Breast epithelium (tissue), 4 donors: Measurements from ENCODE around the gene RFTN1. TPM values are rescaled to one million over a fixed set of nuclear protein-coding genes. Genes with fewer than 3 reads are reported as not detected.

Experiments
- DNase-seq, 2 donors: peaks; one replicate each; pipeline ENCODE4 v3.0.0-alpha.2; 2019; ENCODE audit warnings: low spot score in 2 of 2
- H3K27ac ChIP-seq, 2 donors: fragments of 200-600 bp; sonication (generic) in 1 of 2; one replicate each; pipeline ENCODE4 v1.5.1; 2016 to 2019; ENCODE audit warnings: mild to moderate bottlenecking in 1 of 2
- H3K27me3 ChIP-seq, 2 donors: fragments of 200-600 bp; sonication (generic) in 1 of 2; one replicate each; pipeline versions ENCODE4 v1.5.1 to v1.6.0; 2017 to 2019; ENCODE audit warnings: control low read depth in 1 of 2, mild to moderate bottlenecking in 1 of 2
- H3K36me3 ChIP-seq: fragments of 200-600 bp; one replicate; pipeline ENCODE4 v1.5.1; 2019
- H3K4me1 ChIP-seq, 2 donors: fragments of 200-600 bp; sonication (generic); one replicate each; pipeline ENCODE4 v1.5.1; 2016 to 2019; ENCODE audit warnings: control low read depth in 1 of 2
- H3K4me3 ChIP-seq, 3 donors: fragments of 200-600 bp; sonication (generic); 1 replicate in 2 of 3; 2 replicates in 1 of 3; pipeline ENCODE4 v1.5.1; 2016 to 2019; ENCODE audit warnings: mild to moderate bottlenecking in 3 of 3, moderate library complexity in 2 of 3
- H3K9me3 ChIP-seq, 2 donors: fragments of 200-600 bp; sonication (generic) in 1 of 2; one replicate each; pipeline ENCODE4 v1.5.1; 2016 to 2019; ENCODE audit warnings: control low read depth in 1 of 2
- POLR2A ChIP-seq: fragments of 450-650 bp; IDR thresholded peaks from one replicate; pipeline ENCODE4 v1.6.1; 2016; ENCODE audit warnings: antibody characterized with exemption, mild to moderate bottlenecking, moderate library complexity
- POLR2AphosphoS5 ChIP-seq, 3 donors: sonication (generic); formaldehyde crosslinking; IDR thresholded peaks; one replicate each; pipeline ENCODE4 v1.6.1; 2017; ENCODE audit warnings: antibody characterized with exemption in 3 of 3
- intact Hi-C: fragments of 100-400 bp; cut with DNase I; formaldehyde crosslinking; loops from one replicate; pipeline ENCODE4 v1.15.1; 2023; ENCODE audit warnings: low total_unique reads
- total RNA-seq, 3 donors: library from RNA; depleted of rRNA; stranded (reverse); fragments of >200 nt; gene quantifications; one replicate each; pipeline ENCODE4 v1.1.0, GENCODE V29; 2016
- TF ChIP-seq, protein P1 (sequence below), 3 donors: fragments of 450-650 bp; IDR thresholded peaks; one replicate each; pipeline ENCODE4 v1.5.1; 2016 to 2017; ENCODE audit warnings: antibody characterized with exemption in 3 of 3, mild to moderate bottlenecking in 3 of 3, moderate library complexity in 3 of 3

Gene RFTN1
- total RNA-seq, 3 donors from 2014 or later, result 13.9 to 108 (median 29.5) TPM

- Histone ChIP-seq H3K27ac (peak overlapping the region; percentile 63 to 77), H3K4me3 (no peak overlapping the region), H3K27me3 (no peaks in the 10 kb centered on the region), H3K4me1 (no peaks in the 10 kb centered on the region), H3K36me3 (no peaks in the 10 kb centered on the region), H3K9me3 (no peaks in the 10 kb centered on the region)
- intact Hi-C loops, result no loop called here
- TF ChIP-seq, protein P1, sequence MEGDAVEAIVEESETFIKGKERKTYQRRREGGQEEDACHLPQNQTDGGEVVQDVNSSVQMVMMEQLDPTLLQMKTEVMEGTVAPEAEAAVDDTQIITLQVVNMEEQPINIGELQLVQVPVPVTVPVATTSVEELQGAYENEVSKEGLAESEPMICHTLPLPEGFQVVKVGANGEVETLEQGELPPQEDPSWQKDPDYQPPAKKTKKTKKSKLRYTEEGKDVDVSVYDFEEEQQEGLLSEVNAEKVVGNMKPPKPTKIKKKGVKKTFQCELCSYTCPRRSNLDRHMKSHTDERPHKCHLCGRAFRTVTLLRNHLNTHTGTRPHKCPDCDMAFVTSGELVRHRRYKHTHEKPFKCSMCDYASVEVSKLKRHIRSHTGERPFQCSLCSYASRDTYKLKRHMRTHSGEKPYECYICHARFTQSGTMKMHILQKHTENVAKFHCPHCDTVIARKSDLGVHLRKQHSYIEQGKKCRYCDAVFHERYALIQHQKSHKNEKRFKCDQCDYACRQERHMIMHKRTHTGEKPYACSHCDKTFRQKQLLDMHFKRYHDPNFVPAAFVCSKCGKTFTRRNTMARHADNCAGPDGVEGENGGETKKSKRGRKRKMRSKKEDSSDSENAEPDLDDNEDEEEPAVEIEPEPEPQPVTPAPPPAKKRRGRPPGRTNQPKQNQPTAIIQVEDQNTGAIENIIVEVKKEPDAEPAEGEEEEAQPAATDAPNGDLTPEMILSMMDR (IDR thresholded peaks at IDR 0.05), result no peak
- peak in 2 of 3 donors; percentile 62 to 79 for TF ChIP-seq POLR2AphosphoS5 (IDR thresholded peaks at IDR 0.05)
- no peak for DNase-seq
Measured at GRCh38 chr3:16427103-16427965, 86.2 kb downstream of the RFTN1 start.

GRCh38 chr3:16426665-16427064 is 86.8 kb downstream of the RFTN1 start:
- intact Hi-C loops, result no loop called here
- no peak for DNase-seq
- Histone ChIP-seq H3K9me3 (no peaks in the 10 kb centered on the region), H3K36me3 (no peaks in the 10 kb centered on the region), H3K4me1 (no peaks in the 10 kb centered on the region), H3K4me3 (no peak overlapping the region), H3K27ac (peak overlapping the region in 1 of 2 donors; percentile 77), H3K27me3 (no peaks in the 10 kb centered on the region)
- TF ChIP-seq, protein P1 (IDR thresholded peaks at IDR 0.05), result no peak
- TF ChIP-seq POLR2AphosphoS5 (IDR thresholded peaks at IDR 0.05) (no peak), POLR2A (no peak)

GRCh38 chr3:16426029-16426400 is 87.5 kb downstream of the RFTN1 start:
- Histone ChIP-seq H3K27me3 (no peaks in the 10 kb centered on the region), H3K27ac (no peak overlapping the region), H3K4me1 (no peaks in the 10 kb centered on the region), H3K4me3 (no peak overlapping the region), H3K9me3 (no peaks in the 10 kb centered on the region), H3K36me3 (no peaks in the 10 kb centered on the region)
- TF ChIP-seq POLR2A, result no peak
- no peak for TF ChIP-seq POLR2AphosphoS5 (IDR thresholded peaks at IDR 0.05)
- TF ChIP-seq, protein P1 (IDR thresholded peaks at IDR 0.05), result no peak
- intact Hi-C loops, result no loop called here
- DNase-seq, result no peak

DNA sequence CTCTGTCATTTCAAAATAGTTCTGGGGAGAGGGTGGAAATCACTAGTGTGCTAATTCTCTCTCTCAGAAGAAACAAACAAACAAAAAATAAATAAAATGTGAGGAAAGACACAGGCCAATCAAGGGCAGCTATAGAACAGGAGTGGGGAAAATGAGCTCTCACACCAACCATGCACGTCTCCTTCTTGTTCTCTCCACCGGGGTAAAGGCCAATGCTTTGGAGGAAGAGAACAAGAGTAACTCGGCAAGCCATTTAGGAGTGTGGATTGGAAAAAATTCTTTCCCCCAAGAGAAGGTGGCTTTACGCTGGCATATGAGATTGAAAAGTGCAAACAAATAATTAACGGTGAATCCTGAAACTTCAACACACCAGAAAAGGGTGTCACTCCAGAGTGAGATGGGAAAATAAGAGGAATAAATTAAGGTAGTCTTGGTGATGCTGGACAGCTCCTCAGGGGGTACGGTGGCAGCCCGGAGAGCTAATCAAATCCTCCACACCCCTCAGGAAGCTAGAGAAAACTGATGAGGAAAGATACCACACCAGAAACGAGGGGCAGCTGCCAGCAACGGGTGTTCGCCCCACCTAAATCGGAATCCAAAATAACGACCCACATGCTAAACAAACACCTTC is 88.0 kb downstream of the RFTN1 start:
- TF ChIP-seq, protein P1 (IDR thresholded peaks at IDR 0.05), result no peak
- TF ChIP-seq POLR2AphosphoS5 (IDR thresholded peaks at IDR 0.05) (no peak), POLR2A (no peak)
- Histone ChIP-seq H3K4me1 (no peaks in the 10 kb centered on the region), H3K27me3 (no peaks in the 10 kb centered on the region), H3K36me3 (no peaks in the 10 kb centered on the region), H3K9me3 (no peaks in the 10 kb centered on the region), H3K27ac (no peak overlapping the region), H3K4me3 (no peak overlapping the region)
- no peak for DNase-seq
- intact Hi-C loops, result no loop called here
